Fibroblast of peridontal ligament (primary cell): ENCODE data around the gene XCR1.
"Not testable (repeated sequence)": the region's sequence is repeated elsewhere in the genome, so short reads cannot be mapped to it uniquely, and the experiment has no call there.

Experiments
- DNase-seq: peaks from one replicate; pipeline ENCODE4 v3.0.0-alpha.2; 2010; ENCODE audit errors: extremely low read depth

Gene XCR1, protein sequence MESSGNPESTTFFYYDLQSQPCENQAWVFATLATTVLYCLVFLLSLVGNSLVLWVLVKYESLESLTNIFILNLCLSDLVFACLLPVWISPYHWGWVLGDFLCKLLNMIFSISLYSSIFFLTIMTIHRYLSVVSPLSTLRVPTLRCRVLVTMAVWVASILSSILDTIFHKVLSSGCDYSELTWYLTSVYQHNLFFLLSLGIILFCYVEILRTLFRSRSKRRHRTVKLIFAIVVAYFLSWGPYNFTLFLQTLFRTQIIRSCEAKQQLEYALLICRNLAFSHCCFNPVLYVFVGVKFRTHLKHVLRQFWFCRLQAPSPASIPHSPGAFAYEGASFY

DNA sequence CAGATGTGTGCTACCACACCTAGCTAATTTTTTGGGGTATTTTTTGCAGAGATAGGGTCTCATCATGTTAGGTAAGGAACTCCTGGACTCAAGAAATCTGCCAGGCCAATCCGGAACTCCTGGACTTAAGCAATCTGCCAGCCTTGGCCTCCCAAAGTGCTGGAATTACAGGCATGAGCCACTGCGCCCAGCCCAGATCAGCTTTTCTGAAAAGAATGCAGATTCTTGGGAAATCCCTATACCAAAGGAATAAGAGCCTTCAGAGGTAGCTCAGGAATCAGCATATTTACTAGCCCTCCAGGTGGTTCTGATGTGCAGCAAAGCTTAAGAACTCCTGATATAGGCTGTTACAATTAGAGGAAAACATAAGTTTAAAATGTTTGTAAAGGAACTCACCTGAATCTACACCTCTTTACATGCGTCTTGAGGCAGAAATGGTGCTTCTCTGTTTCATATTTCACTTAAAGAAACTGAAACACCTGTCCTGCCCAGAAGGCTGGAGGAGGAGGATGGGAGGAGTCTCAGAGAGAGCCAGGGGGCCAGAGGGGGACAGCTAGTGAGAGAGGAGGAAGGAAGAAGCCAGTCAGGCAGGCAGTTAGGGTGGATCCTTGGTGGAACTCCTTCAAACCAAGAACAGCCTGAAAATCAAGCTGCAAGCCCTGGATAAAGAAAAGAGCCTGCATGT, at the start of gene XCR1:
TSS of gene XCR1 (minus strand) at position 463 of the 685 bp plus-strand sequence. CDS start 5,536 bp downstream, outside the sequence.
- no peak for DNase-seq

DNA sequence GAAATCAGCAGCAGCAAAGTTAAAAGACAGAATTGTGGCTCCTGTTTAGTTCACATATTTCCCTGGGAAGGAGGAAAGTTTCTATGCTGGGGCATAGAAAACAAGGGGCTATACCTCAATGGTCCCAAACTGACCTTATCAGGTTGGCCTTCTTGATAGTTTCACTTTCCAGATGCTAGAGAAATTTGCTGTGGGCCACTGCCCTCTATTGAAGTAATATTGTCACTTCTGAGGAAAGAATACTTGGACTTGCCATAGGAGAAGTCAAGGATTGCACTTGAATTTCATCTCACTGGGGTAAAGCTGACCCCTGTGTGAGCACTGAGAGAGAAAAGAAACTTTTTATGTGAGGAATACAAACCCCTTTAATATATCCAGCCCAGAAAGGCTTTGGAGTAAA, 49.3 kb upstream of the XCR1 start:
- DNase-seq, result peak; percentile 69

DNA sequence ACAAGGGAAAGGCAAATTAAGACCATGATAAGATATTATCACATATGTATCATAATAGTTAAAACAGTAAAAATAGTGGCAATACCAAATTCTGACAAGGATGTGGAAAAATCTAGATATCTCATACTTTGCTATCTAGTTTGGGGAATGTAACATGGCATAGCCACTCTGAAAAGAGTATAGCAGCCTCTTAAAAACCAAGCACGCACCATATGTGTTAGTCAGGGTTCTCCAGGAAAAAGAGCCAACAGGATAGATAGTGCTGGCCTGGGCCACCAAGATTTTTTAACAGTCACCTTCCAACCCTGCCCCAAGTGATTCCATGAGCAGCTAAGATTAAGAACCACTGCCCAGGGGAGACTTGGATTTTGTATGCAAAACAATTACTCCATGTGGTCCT, 48.5 kb upstream of the XCR1 start:
- DNase-seq, result no peak

DNA sequence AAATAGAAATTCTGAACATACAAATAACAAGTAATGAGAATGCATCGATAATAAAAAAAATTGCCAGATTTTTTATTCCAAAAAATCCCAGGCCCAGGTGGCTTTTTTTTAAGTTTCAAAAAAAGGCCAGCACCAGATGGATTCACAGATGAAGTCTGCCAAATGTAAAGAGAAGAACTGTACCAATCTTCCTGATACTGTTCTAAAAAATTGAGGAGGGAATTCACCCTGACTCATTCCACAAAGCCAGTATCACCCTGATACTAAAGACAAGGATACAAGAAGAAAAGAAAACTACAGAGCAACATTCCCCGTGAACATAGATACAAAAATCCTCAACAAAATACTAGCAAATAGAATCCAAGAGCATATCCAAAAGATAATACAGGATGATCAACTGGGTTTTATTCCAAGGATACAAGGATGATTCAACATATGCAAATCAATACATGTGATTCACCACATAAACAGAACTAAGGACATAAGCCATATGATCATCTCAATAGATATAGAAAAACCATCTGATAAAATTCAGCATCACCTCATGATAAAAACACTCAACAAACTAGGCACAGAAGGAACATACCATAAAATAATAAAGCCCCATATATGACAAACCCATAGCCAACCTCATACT, 44.1 kb upstream of the XCR1 start:
- DNase-seq, result no peak

DNA sequence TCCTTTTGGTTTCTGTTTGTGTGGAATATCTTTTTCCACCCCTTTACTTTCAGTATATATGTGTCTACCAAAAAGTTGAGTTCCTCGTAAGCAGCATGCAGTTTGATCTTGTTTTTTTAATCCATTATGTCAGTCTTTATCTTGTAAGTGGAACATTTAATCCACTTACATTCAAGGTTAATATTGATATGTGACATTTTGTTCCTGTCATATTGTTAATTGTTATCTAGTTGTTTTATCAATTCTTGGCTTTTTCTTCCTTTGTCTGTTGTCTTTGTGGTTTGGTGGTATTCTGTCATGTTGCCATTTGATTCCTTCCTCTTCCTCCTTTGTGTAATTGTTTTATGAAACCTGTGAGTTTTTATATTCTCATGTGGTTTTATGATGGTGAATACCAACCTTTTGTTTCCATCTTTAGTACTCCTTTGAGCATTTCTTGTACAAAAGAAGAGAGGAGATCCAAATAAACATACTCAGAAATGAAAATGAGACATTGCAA, 43.4 kb upstream of the XCR1 start:
- no peak for DNase-seq

DNA sequence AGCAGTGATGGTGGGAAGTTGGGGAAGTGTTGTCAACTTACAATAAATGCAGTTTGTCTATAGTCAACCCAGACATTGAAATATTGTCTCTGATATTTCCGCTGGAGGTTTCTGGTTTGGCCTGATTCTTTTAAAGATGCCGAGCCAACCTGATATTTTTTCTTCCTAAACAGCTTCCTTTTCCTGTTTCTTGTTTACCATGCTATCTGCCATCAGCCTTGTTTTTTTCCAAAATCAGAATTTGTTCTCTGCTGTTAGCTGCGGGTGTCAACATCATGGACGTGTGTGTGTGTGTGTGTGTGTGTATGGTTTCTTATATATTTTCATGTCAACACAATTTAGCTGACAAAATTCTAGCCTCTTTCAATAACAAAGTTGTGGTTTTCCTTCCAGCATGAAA, 41.2 kb upstream of the XCR1 start:
- no peak for DNase-seq

DNA sequence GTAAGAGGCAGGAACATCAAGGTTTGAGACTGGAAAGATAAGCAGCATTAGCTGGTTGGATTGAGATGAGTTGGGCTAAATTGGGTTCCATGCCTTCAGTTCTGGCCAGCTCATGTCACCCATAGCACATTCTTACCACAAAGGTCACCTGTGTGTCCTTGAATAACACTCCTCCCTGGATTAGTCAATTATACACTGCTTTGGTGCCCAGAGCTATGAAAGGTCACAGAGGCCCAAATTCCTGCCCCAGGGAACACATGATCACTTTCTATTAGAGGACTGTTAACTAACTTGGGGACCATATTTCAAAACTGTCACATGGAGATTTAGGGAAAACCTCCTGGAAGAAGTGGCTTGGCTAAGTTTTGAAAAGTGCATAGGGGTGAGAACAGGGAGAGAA, 40.1 kb upstream of the XCR1 start:
- DNase-seq, result no peak

DNA sequence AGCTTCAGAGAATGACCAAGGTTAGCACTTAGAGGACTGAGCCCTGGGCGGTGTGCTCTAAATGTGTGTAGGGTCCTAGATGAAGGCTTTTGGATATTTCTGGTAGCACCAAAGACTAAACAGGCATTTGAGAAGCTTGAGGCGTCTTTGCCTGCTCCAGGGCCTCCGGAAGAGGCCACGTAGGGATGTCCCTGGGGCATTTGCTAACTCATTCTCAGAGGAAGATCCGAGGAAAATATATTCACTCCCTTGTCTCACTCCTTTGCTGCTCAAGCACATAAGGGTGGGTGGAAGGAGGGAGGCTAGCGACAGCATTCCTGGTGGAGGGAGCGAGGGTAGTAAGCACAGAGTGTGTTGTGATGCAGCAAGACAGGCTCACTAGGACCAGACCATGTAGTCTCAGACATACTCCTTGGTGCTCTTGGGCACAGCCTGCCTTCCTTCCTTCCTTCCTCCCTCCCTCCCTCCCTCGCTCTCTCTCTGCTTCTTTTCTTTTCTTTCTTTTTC, 38.5 kb upstream of the XCR1 start:
- no peak for DNase-seq

DNA sequence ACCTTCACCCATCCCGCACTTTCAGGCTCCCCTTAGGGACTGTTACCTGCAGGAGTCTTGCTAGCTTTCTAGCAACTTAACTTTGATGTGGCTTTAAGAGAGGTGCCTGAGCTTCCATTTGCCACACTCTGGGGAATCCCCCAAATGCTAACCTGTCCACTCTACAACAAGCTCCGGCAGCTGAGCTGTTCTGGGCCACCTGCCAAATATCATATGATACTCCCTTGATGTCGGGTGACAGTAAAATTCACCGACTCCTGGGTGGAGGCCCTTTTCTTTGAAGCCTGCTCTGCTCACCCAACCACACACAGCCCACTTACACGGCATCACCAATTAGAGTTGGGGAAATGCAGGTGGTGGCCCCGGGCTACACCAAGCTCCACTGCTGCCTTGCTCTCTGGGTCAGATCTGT, 38.0 kb upstream of the XCR1 start:
- no peak for DNase-seq

DNA sequence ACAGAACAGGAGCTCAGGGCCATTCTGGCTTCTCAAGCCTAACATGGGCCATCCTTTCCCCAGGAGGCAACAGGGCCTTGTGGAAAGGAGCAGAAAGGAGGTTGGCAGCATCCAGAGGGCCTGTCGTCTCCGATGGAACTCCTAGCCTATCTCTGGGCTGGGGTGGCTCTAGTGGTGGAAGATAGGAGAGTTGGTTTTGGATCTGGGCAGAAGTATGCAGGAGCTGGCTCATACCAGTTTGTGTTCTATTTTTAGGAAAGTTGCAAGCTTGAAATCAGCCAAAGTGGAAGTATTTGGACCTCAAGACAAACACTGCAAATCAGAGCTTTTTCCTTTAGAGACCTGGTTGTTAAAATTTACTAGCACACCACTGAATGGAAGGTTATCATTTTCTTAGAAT, 35.4 kb upstream of the XCR1 start:
- DNase-seq, result peak; percentile 78

DNA sequence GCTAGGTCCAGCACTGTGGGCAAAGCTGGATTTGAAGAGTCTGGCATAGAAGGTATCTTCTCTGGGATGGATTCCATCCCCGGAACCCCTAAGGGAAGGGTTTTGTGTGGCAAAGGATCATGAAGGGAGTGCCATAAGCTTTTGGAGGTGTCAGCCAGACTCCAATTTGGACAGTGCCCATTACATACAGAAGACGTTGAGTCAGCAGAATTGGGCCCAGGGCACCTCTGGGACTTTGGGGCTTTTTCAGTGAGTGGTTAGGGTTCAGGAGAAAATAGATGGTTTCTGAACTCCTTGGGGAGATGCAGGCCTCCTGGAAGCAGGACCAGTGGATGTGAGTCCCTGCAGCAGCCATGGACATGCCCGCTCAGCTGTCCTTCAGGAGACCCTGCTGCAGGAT, 34.6 kb upstream of the XCR1 start:
- DNase-seq, result no peak

DNA sequence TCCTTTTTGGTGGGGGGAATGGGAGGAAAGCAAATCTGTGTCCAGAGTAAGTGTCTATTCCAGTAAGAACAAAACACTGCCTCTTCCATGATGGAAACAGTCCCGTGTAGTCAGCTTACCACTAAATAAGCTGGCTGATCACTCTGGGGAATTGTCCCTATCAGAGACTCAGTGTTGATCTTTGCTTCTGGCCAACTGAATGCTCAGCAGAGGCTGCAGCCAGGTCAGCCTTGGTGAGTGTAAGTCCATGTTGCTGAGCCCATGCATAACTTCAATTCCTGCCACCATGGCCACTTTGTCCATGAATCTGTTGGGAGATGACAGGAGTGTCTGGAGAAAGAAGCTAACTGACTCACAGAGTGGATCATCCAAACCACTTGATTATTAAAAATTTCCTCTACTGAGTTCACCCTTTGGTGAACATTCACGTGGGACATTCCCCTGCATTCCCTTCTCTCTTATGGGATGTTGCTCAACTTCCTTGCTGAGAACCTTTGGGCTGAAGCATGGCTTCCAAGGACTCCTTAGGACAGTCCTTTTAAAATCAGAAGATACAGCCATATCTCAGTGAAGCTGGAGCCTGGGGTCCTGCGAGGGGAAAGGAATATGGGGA, 33.9 kb upstream of the XCR1 start:
- DNase-seq, result no peak

DNA sequence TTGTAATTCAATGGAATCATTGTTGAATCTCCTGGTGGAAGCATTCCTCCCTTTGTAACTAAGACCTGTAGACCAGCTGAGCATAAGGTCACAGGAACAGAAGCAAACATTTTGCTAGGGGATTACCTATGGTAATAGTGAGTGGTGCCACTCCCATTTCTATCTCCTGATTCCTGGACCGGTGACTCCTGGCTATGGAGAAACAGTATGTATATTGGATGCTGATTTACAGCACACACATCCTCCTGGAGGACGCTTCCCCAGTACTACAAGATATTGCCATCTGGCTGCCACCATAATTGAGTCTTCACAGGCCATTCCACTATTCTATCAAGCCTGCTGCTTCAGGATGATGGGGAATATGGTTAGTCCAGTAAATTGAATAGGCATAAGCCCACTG, 33.3 kb upstream of the XCR1 start:
- no peak for DNase-seq

DNA sequence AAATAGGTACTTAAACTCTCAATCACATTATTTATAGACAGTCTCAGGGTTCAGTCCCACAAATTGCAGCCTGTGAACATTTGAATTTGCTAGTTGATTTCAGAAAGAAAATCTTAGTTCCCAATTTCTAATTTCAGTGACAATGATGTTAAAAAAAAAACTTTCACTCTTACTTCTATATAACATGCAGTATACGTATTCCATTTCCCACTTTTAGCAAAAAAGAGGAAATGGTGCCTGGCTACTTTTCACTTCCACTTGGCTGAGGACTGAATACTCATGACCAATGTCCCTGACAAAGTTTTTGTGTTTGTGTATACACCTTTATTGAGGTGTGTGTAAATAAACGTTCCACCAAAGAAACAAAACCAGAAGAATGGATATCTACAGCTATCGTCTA, 32.1 kb upstream of the XCR1 start:
- DNase-seq, result no peak

DNA sequence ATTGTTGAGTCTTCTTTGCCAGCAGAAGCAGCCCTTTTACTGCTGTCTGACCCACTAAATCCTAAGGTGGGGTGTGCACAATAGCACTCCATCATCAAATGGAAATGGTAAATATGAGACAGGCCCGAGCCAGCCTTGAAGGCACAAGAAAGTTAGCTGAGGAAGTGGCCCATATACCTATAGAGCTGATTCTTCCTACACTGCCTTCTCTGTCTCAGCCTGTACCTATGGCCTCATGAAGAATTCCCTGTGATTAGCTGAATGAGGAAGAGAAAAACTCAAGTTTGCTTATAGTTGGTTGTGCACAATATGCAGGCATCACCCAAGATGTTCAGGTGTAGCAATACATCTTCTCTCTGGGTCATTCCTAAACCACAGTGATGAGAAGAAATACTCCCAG, 31.7 kb upstream of the XCR1 start:
- DNase-seq, result no peak

DNA sequence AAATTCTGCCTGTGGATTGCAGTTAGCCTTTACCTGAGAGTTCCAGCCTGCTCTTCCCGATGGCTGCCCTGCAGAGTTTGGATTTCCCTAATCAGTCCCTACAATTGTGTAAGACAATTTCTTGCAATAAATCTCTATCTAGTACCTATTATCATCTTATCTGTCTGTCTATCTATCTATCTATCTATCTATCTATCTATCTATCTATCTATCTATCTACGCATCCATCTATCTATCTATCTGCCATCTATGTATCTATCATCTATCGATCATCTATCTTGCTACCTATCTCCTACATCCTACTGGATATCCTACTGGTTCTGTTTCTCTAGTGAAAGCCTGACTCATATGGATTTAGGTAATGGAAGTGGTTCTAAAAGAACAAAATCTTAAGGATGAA, 30.4 kb upstream of the XCR1 start:
- no peak for DNase-seq

DNA sequence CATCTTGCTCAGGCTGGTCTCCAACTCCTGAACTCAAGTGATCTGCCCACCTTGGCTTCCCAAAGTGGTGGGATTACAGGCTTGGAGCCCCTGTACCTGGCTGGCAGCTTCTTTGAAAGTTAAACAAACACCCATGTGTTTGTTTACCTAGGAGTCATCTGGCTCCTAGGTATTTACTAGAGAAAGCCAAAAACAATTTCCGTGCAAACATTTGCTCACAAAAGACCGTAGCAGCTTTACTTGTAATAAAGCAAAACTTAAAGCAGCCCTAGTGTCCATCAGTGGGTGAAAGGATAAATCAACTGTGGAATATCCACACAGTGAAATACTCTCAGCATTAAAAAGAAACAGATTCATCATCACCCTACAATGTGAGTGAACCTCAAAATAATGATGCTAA, 29.4 kb upstream of the XCR1 start:
- DNase-seq, result no peak

DNA sequence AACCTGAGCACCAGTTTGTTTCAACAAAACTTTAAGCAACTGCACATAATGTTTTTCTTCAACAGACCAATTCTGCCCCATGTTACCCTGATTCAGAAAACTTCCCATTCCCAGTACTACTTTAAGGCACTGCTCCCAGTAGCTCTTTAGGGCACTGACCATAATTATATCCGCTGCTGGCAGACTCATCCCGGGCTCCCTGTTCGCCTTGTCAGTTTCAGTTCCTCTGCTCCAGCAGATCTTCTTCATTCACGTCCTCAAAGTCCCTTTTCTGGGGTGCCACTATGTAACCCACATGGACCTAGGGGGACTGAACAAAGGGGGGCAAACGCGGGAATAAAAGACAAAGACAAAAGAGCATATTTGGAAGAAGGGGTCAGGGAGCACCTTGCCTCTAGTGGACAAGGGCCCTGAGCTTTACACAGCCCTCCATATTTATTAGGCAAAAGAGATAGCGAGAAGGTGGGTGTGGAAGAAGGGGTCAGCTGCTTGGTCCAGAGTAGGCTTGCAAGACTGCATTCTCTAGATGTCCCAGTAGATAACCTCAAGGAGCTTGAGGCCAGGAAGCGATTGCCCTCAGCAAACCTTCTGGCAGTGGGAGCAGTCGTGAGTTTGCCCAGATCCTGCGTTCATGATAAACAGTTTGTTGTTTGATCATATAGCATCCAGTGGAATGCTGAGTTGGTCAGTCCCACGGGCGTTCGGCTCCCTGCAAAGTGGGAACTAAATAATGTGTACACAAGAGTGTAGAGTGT, 26.7 kb upstream of the XCR1 start:
- not testable (repeated sequence) for DNase-seq

DNA sequence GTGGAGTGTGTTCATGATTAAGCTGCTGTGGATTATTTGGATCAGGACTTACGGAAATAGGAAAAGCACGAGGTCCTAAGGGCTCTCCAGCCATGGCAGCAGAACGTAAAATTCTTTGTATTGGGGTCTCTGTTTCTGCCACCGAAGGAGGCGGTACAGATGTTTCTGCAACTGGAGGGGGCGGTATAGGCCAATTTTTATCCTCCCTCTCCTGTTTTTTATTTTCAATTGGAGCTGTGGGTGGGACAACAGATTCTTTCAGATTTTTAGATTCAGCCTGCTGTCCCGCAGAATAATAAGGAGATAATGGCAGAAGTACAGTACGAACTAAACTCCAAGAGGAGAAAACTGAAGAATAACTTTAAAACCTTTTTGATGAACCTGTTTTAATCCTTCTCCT, 26.0 kb upstream of the XCR1 start:
- DNase-seq, result not testable (repeated sequence)

DNA sequence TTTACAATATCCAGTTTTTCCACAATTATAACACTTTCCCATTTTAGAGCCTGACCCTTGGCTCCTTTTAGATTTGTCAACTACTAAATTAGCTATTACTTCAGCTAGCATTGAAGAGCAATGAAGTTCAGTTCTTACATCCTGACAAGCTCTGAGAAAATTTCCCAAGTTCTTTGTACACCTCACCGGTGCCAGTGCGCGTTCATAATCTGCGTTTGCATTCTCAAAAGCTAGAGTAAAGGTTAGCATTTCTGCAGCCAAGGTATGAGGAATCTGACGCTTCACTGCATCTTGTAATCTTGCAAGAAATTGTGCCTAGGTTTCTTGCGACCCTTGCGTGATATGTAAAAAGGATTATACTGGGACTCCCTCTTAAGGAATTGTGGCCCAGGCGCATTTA, 25.2 kb upstream of the XCR1 start:
- DNase-seq, result no peak

DNA sequence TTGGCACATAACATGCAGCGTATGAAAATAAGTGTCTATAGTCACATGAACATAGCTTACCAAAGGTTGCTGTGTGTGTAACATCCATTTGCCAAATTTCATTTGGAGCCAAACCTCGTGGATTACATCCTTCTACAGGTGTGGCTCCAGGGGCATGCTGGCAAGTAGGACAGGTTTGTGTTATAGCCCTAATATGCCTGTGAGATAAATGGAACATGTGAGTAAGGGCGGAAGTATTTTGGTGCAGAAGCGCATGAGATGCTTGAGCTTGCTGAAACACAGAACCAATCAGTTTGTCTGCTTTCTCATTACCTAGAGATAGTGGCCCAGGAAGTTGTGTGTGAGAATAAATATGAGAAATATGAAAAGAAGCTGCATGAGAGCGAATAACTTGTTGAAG, 21.8 kb upstream of the XCR1 start:
- DNase-seq, result no peak

DNA sequence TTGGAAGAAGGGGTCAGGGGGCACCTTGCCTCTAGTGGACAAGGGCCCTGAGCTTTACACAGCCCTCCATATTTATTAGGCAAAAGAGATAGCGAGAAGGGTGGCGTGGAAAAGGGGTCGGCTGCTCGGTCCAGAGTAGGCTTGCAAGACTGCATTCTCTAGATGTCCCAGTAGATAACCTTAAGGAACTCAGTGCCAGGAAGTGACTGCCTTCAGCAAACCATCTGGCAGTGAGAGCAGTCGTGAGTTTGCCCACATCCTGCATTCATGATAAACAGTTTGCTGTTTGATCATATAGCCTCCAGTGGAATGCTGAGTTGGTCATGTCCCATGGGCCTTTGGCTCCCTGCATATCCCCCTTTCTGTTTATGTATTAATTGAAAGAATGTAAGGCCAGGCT, 18.9 kb upstream of the XCR1 start:
- peak; percentile 16 for DNase-seq
